GM19438 (cell line): Measurements from ENCODE around the gene NIT2.
"Not testable (repeated sequence)": the region's sequence is repeated elsewhere in the genome, so short reads cannot be mapped to it uniquely, and the experiment has no call there.

Experiments used
- ATAC-seq: cut with Tn5 transposase; IDR thresholded peaks from one replicate; pipeline ENCODE4 v1.9.1; 2021; ENCODE audit warnings: low read depth; ENCODE audit not compliant: unreplicated experiment

The NIT2 gene

GRCh38 chr3:100335434-100335833 is 877 bp downstream of the NIT2 start:
- ATAC-seq: peak; percentile 41

- ATAC-seq: not testable (repeated sequence)
Measured at GRCh38 chr3:100336229-100336628, 1.7 kb downstream of the NIT2 start.

GRCh38 chr3:100338911-100339310 is 4.4 kb downstream of the NIT2 start:
- no peak for ATAC-seq

- no peak for ATAC-seq
Measured at GRCh38 chr3:100339786-100340185, 5.2 kb downstream of the NIT2 start.

- no peak for ATAC-seq
Measured at GRCh38 chr3:100340527-100340926, 6.0 kb downstream of the NIT2 start.

- ATAC-seq: no peak
Measured at GRCh38 chr3:100348727-100349126, 14.2 kb downstream of the NIT2 start.

GRCh38 chr3:100351770-100352169 is 17.2 kb downstream of the NIT2 start:
- not testable (repeated sequence) for ATAC-seq

GRCh38 chr3:100352296-100353231 is 18.0 kb downstream of the NIT2 start:
- ATAC-seq: no peak

GRCh38 chr3:100354850-100355249 is 20.3 kb downstream of the NIT2 start:
- ATAC-seq: no peak

GRCh38 chr3:100358413-100358812 is 23.9 kb downstream of the NIT2 start:
- ATAC-seq: no peak

- no peak for ATAC-seq
Measured at GRCh38 chr3:100359035-100359434, 24.5 kb downstream of the NIT2 start.

- no peak for ATAC-seq
Measured at GRCh38 chr3:100360757-100361496, 26.4 kb downstream of the NIT2 start.

GRCh38 chr3:100361897-100362296 is 27.3 kb downstream of the NIT2 start:
- ATAC-seq: no peak

GRCh38 chr3:100364421-100364820 is 29.9 kb downstream of the NIT2 start:
- ATAC-seq: no peak

- no peak for ATAC-seq
Measured at GRCh38 chr3:100366424-100366823, 31.9 kb downstream of the NIT2 start.

GRCh38 chr3:100368441-100368840 is 33.9 kb downstream of the NIT2 start:
- ATAC-seq: no peak

GRCh38 chr3:100370756-100371155 is 36.2 kb downstream of the NIT2 start:
- ATAC-seq: no peak

GRCh38 chr3:100374521-100374920 is 40.0 kb downstream of the NIT2 start:
- no peak for ATAC-seq

- ATAC-seq: no peak
Measured at GRCh38 chr3:100376301-100376700, 41.7 kb downstream of the NIT2 start.

- no peak for ATAC-seq
Measured at GRCh38 chr3:100384733-100385525, 50.4 kb downstream of the NIT2 start.
